GM23338 (cell line): ENCODE data around the gene RABGAP1L. TPM values are rescaled to one million over a fixed set of nuclear protein-coding genes. Genes with fewer than 3 reads are reported as not detected.

Experiments
- ATAC-seq: fragments of 200-7000 bp; cut with Tn5 transposase; 3 replicates; pipeline ENCODE4 v1.9.1; 2020
- DNase-seq: peaks from one replicate; pipeline ENCODE4 v3.0.0-alpha.2; 2015; ENCODE audit warnings: low spot score
- H2AFZ ChIP-seq: fragments of 200-600 bp; sonication (generic); 2 replicates; pipeline ENCODE4 v1.8.0; 2016; ENCODE audit warnings: antibody characterized with exemption, mild to moderate bottlenecking, moderate library complexity
- H3F3A ChIP-seq: fragments of 200-600 bp; sonication (generic); replicated peaks from 2 replicates; pipeline ENCODE4 v1.8.0; 2017; ENCODE audit warnings: antibody characterized with exemption, mixed run types, low read depth
- H3K27ac ChIP-seq: fragments of 200-600 bp; sonication (generic); 2 replicates; pipeline ENCODE4 v1.6.1; 2016; ENCODE audit warnings: low read depth
- H3K27me3 ChIP-seq: fragments of 200-600 bp; sonication (generic); 2 replicates; pipeline ENCODE4 v1.8.0; 2016; ENCODE audit warnings: mild to moderate bottlenecking, mixed run types, moderate library complexity; ENCODE audit not compliant: insufficient read depth
- H3K36me3 ChIP-seq: fragments of 200-600 bp; sonication (generic); 2 replicates; pipeline ENCODE4 v1.8.0; 2016; ENCODE audit warnings: mild to moderate bottlenecking; ENCODE audit not compliant: insufficient read depth
- H3K4me1 ChIP-seq: fragments of 200-600 bp; sonication (generic); 2 replicates; pipeline ENCODE4 v1.8.0; 2016; ENCODE audit warnings: mild to moderate bottlenecking, moderate library complexity; ENCODE audit not compliant: insufficient read depth
- H3K4me2 ChIP-seq: fragments of 200-600 bp; sonication (generic); 2 replicates; pipeline ENCODE4 v1.7.1; 2017; ENCODE audit warnings: mixed run types
- H3K4me3 ChIP-seq: fragments of 200-600 bp; sonication (generic); 2 replicates; pipeline ENCODE4 v1.6.1; 2016; ENCODE audit warnings: mixed run types
- H3K79me2 ChIP-seq: fragments of 200-600 bp; sonication (generic); replicated peaks from 2 replicates; pipeline ENCODE4 v1.8.0; 2017; ENCODE audit warnings: mild to moderate bottlenecking; ENCODE audit not compliant: insufficient read depth
- H3K9me2 ChIP-seq: fragments of 200-600 bp; sonication (generic); 2 replicates; pipeline ENCODE4 v1.8.0; 2017; ENCODE audit not compliant: insufficient read depth
- H4K20me1 ChIP-seq: fragments of 200-600 bp; sonication (generic); replicated peaks from 2 replicates; pipeline ENCODE4 v1.8.0; 2017; ENCODE audit warnings: mild to moderate bottlenecking; ENCODE audit not compliant: insufficient read depth
- H3K27ac Mint-ChIP-seq: 2 replicates; pipeline ENCODE4 v1.8.0; 2020; ENCODE audit warnings: inconsistent platforms, mild to moderate bottlenecking, moderate library complexity, mixed read lengths
- H3K27me3 Mint-ChIP-seq: 3 replicates; pipeline ENCODE4 v1.8.0; 2022; ENCODE audit warnings: low read depth, mild to moderate bottlenecking, moderate library complexity, mixed read lengths, inconsistent platforms; ENCODE audit not compliant: insufficient read depth, poor library complexity
- H3K36me3 Mint-ChIP-seq: 3 replicates; pipeline ENCODE4 v1.8.0; 2021; ENCODE audit warnings: low read depth, mild to moderate bottlenecking, inconsistent platforms, moderate library complexity, mixed read lengths
- H3K4me1 Mint-ChIP-seq: 3 replicates; pipeline ENCODE4 v1.8.0; 2020; ENCODE audit warnings: mild to moderate bottlenecking, inconsistent platforms, mixed read lengths
- H3K4me3 Mint-ChIP-seq: 3 replicates; pipeline ENCODE4 v1.8.0; 2021; ENCODE audit warnings: moderate library complexity, mild to moderate bottlenecking, inconsistent platforms, mixed read lengths
- H3K9me3 Mint-ChIP-seq: 3 replicates; pipeline ENCODE4 v1.8.0; 2020; ENCODE audit warnings: moderate library complexity, mild to moderate bottlenecking, inconsistent platforms, mixed read lengths
- CREB1 ChIP-seq: fragments of 250-450 bp; sonication (Bioruptor Pico); IDR thresholded peaks from 2 replicates; pipeline ENCODE4 v1.5.0; 2020; ENCODE audit warnings: low read depth, mild to moderate bottlenecking, moderate library complexity
- CTCF ChIP-seq, 2 experiments: fragments of 200-600 bp in 1 of 2; sonication (generic) in 1 of 2; conservative IDR thresholded peaks; 2 replicates each; pipeline versions ENCODE4 v1.5.1 to v1.6.1; 2016 to 2017; ENCODE audit warnings: antibody characterized with exemption in 2 of 2, low read depth in 2 of 2, mild to moderate bottlenecking in 2 of 2, moderate library complexity in 1 of 2
- EZH2 ChIP-seq: fragments of 200-600 bp; sonication (generic); IDR thresholded peaks from one replicate; pipeline ENCODE4 v1.8.0; 2017; ENCODE audit warnings: antibody characterized with exemption, mild to moderate bottlenecking, low read depth; ENCODE audit not compliant: unreplicated experiment
- EZH2phosphoT487 ChIP-seq: fragments of 200-600 bp; sonication (generic); IDR thresholded peaks from one replicate; pipeline ENCODE4 v1.8.1; 2018; ENCODE audit warnings: antibody characterized with exemption; ENCODE audit not compliant: unreplicated experiment
- JUNB ChIP-seq: IDR thresholded peaks from one replicate; pipeline ENCODE4 v1.6.1; 2016; ENCODE audit warnings: antibody characterized with exemption; ENCODE audit not compliant: unreplicated experiment
- NANOG ChIP-seq: IDR thresholded peaks from 2 replicates; pipeline ENCODE4 v1.6.1; 2016; ENCODE audit warnings: antibody characterized with exemption, borderline replicate concordance
- POLR2AphosphoS5 ChIP-seq: IDR thresholded peaks from 2 replicates; pipeline ENCODE4 v1.6.1; 2016; ENCODE audit warnings: antibody characterized with exemption, low read depth
- REST ChIP-seq: IDR thresholded peaks from one replicate; pipeline ENCODE4 v1.6.1; 2018; ENCODE audit warnings: antibody characterized with exemption; ENCODE audit not compliant: unreplicated experiment
- STAT1 ChIP-seq: IDR thresholded peaks from one replicate; pipeline ENCODE4 v1.6.1; 2016; ENCODE audit warnings: antibody characterized with exemption; ENCODE audit not compliant: unreplicated experiment
- ZNF114 ChIP-seq: fragments of 250-450 bp; sonication (Bioruptor Pico); IDR thresholded peaks from 2 replicates; pipeline ENCODE4 v1.5.0; 2020; ENCODE audit warnings: mild to moderate bottlenecking, moderate library complexity
- ZNF331 ChIP-seq: fragments of 250-450 bp; sonication (Bioruptor Pico); IDR thresholded peaks from 2 replicates; pipeline ENCODE4 v1.5.0; 2020; ENCODE audit warnings: low read depth, mild to moderate bottlenecking, moderate library complexity
- polyA plus RNA-seq: library from polyadenylated mRNA; unstranded; fragments of >200 nt; fragmentation: Nextera tagmentation; extraction: Ambion mirVana; gene quantifications from 2 replicates; pipeline ENCODE4 v1.2.1, GENCODE V29; 2016
- total RNA-seq: library from RNA; depleted of rRNA; stranded (reverse); fragments of >200 nt; shearing (Covaris generic); gene quantifications from 2 replicates; pipeline ENCODE4 v1.2.3, GENCODE V29; 2014
- TF ChIP-seq, protein P1 (sequence below): fragments of 250-450 bp; sonication (Bioruptor Pico); IDR thresholded peaks from 2 replicates; pipeline ENCODE4 v1.5.0; 2020; ENCODE audit warnings: mild to moderate bottlenecking, moderate library complexity
- TF ChIP-seq, protein P2 (sequence below): IDR thresholded peaks from 2 replicates; pipeline ENCODE4 v1.6.1; 2016; ENCODE audit warnings: antibody characterized with exemption

The RABGAP1L gene
- total and polyA plus RNA-seq, 2 experiments from 2014 or later = 83.2 to 136 TPM

GRCh38 chr1:174118751-174119150 lies 40.6 kb upstream of the RABGAP1L start:
- Histone ChIP-seq H3K79me2 (no peaks in the 10 kb centered on the region), H3K36me3 (no peaks in the 10 kb centered on the region), H2AFZ (no peak overlapping the region), H4K20me1 (no peaks in the 10 kb centered on the region), H3F3A (no peaks in the 10 kb centered on the region), H3K9me2 (no peaks in the 10 kb centered on the region), H3K4me3 (no peak overlapping the region), H3K4me2 (no peak overlapping the region), H3K27ac (no peak overlapping the region), H3K4me1 (no peaks in the 10 kb centered on the region), H3K27me3 (no peaks in the 10 kb centered on the region)
- no peaks in the 10 kb centered on the region for H3K36me3 Mint-ChIP-seq
- ATAC-seq (no peak), DNase-seq (no peak)
- 0 out of 3 replicates have a peak, but pooled peaks cover 2% of the 10 kb centered on the region for H3K4me1 Mint-ChIP-seq
- H3K27ac Mint-ChIP-seq = no peak overlapping the region
- TF ChIP-seq POLR2AphosphoS5 = no peak
- TF ChIP-seq EZH2phosphoT487 = no peak
- TF ChIP-seq CREB1 = no peak
- TF ChIP-seq STAT1 = no peak
- no peak for TF ChIP-seq EZH2
- no peak for TF ChIP-seq JUNB
- no peak for TF ChIP-seq CTCF (conservative IDR thresholded peaks at IDR 0.05; ENCODE audit: low read depth in 2 of 2)
- no peak for TF ChIP-seq ZNF331 (CRISPR knock-in tag)
- TF ChIP-seq REST = no peak
- TF ChIP-seq ZNF114 (CRISPR knock-in tag) = no peak
- TF ChIP-seq NANOG = no peak
- TF ChIP-seq, protein P1, sequence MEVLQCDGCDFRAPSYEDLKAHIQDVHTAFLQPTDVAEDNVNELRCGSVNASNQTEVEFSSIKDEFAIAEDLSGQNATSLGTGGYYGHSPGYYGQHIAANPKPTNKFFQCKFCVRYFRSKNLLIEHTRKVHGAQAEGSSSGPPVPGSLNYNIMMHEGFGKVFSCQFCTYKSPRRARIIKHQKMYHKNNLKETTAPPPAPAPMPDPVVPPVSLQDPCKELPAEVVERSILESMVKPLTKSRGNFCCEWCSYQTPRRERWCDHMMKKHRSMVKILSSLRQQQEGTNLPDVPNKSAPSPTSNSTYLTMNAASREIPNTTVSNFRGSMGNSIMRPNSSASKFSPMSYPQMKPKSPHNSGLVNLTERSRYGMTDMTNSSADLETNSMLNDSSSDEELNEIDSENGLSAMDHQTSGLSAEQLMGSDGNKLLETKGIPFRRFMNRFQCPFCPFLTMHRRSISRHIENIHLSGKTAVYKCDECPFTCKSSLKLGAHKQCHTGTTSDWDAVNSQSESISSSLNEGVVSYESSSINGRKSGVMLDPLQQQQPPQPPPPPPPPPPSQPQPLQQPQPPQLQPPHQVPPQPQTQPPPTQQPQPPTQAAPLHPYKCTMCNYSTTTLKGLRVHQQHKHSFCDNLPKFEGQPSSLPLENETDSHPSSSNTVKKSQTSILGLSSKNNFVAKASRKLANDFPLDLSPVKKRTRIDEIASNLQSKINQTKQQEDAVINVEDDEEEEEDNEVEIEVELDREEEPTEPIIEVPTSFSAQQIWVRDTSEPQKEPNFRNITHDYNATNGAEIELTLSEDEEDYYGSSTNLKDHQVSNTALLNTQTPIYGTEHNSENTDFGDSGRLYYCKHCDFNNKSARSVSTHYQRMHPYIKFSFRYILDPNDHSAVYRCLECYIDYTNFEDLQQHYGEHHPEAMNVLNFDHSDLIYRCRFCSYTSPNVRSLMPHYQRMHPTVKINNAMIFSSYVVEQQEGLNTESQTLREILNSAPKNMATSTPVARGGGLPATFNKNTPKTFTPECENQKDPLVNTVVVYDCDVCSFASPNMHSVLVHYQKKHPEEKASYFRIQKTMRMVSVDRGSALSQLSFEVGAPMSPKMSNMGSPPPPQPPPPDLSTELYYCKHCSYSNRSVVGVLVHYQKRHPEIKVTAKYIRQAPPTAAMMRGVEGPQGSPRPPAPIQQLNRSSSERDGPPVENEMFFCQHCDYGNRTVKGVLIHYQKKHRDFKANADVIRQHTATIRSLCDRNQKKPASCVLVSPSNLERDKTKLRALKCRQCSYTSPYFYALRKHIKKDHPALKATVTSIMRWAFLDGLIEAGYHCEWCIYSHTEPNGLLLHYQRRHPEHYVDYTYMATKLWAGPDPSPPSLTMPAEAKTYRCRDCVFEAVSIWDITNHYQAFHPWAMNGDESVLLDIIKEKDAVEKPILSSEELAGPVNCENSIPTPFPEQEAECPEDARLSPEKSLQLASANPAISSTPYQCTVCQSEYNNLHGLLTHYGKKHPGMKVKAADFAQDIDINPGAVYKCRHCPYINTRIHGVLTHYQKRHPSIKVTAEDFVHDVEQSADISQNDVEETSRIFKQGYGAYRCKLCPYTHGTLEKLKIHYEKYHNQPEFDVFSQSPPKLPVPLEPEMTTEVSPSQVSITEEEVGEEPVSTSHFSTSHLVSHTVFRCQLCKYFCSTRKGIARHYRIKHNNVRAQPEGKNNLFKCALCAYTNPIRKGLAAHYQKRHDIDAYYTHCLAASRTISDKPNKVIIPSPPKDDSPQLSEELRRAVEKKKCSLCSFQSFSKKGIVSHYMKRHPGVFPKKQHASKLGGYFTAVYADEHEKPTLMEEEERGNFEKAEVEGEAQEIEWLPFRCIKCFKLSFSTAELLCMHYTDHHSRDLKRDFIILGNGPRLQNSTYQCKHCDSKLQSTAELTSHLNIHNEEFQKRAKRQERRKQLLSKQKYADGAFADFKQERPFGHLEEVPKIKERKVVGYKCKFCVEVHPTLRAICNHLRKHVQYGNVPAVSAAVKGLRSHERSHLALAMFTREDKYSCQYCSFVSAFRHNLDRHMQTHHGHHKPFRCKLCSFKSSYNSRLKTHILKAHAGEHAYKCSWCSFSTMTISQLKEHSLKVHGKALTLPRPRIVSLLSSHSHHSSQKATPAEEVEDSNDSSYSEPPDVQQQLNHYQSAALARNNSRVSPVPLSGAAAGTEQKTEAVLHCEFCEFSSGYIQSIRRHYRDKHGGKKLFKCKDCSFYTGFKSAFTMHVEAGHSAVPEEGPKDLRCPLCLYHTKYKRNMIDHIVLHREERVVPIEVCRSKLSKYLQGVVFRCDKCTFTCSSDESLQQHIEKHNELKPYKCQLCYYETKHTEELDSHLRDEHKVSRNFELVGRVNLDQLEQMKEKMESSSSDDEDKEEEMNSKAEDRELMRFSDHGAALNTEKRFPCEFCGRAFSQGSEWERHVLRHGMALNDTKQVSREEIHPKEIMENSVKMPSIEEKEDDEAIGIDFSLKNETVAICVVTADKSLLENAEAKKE = no peak
- TF ChIP-seq, protein P2, sequence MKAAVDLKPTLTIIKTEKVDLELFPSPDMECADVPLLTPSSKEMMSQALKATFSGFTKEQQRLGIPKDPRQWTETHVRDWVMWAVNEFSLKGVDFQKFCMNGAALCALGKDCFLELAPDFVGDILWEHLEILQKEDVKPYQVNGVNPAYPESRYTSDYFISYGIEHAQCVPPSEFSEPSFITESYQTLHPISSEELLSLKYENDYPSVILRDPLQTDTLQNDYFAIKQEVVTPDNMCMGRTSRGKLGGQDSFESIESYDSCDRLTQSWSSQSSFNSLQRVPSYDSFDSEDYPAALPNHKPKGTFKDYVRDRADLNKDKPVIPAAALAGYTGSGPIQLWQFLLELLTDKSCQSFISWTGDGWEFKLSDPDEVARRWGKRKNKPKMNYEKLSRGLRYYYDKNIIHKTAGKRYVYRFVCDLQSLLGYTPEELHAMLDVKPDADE = no peak
- H3K27me3 Mint-ChIP-seq = no peaks in the 10 kb centered on the region
- peaks cover 4% of the 10 kb centered on the region for H3K9me3 Mint-ChIP-seq
- no peak overlapping the region for H3K4me3 Mint-ChIP-seq
